A549 (cell line): ENCODE results near the gene GRM5.
"Not testable (repeated sequence)": the region's sequence is repeated elsewhere in the genome, so short reads cannot be mapped to it uniquely, and the experiment has no call there.

Experiments
- CTCF ChIP-seq: fragments of >200 bp; sonication (Bioruptor Twin); formaldehyde crosslinking; IDR thresholded peaks from 3 replicates; pipeline ENCODE4 v1.5.1; 2016
- HDAC2 ChIP-seq: fragments of 200-600 bp; sonication (generic); IDR thresholded peaks from 2 replicates; pipeline ENCODE4 v1.6.1; 2016
- POLR2A ChIP-seq: IDR thresholded peaks from 2 replicates; pipeline ENCODE4 v1.6.1; 2012; ENCODE audit warnings: mild to moderate bottlenecking, low read length
- TF ChIP-seq, protein P1 (sequence below): fragments of 200-600 bp; sonication (generic); IDR thresholded peaks from 2 replicates; pipeline ENCODE4 v1.6.1; 2016; ENCODE audit warnings: antibody characterized with exemption, mild to moderate bottlenecking, moderate library complexity

DNA sequence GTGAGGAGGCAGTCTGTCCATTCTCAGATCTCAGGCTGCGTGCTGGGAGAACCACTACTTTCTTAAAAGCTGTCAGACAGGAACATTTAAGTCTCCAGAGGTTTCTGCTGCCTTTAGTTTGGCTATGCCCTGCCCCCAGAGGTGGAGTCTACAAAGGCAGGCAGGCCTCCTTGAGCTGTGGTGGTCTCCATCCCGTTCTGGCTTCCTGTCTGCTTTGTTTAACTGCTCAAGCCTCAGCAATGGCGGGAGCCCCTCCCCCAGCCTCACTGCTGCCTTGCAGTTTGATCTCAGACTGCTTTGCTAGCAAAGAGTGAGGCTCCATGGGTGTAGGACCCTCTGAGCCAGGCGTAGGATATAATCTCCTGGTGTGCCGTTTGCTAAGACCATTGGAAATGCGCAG is 602.5 kb downstream of the GRM5 start:
- TF ChIP-seq, protein P1, sequence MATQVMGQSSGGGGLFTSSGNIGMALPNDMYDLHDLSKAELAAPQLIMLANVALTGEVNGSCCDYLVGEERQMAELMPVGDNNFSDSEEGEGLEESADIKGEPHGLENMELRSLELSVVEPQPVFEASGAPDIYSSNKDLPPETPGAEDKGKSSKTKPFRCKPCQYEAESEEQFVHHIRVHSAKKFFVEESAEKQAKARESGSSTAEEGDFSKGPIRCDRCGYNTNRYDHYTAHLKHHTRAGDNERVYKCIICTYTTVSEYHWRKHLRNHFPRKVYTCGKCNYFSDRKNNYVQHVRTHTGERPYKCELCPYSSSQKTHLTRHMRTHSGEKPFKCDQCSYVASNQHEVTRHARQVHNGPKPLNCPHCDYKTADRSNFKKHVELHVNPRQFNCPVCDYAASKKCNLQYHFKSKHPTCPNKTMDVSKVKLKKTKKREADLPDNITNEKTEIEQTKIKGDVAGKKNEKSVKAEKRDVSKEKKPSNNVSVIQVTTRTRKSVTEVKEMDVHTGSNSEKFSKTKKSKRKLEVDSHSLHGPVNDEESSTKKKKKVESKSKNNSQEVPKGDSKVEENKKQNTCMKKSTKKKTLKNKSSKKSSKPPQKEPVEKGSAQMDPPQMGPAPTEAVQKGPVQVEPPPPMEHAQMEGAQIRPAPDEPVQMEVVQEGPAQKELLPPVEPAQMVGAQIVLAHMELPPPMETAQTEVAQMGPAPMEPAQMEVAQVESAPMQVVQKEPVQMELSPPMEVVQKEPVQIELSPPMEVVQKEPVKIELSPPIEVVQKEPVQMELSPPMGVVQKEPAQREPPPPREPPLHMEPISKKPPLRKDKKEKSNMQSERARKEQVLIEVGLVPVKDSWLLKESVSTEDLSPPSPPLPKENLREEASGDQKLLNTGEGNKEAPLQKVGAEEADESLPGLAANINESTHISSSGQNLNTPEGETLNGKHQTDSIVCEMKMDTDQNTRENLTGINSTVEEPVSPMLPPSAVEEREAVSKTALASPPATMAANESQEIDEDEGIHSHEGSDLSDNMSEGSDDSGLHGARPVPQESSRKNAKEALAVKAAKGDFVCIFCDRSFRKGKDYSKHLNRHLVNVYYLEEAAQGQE = not testable (repeated sequence)
- TF ChIP-seq POLR2A, HDAC2, CTCF: not testable (repeated sequence)
